Endodermal cell (in vitro differentiated cells): ENCODE measurements around the gene SPP2. TPM values are rescaled to one million over a fixed set of nuclear protein-coding genes. Genes with fewer than 3 reads are reported as not detected.

Source experiments
- DNase-seq: peaks from one replicate; pipeline ENCODE4 v3.0.0-alpha.2; 2017
- H3K27ac ChIP-seq: 2 replicates; pipeline ENCODE4 v1.5.1; 2013; ENCODE audit warnings: mild to moderate bottlenecking, low read depth, low read length, moderate library complexity
- H3K27me3 ChIP-seq: 2 replicates; pipeline ENCODE4 v1.6.1; 2013; ENCODE audit warnings: mild to moderate bottlenecking, low read length, moderate library complexity; ENCODE audit not compliant: insufficient read depth, control insufficient read depth, poor library complexity, severe bottlenecking
- H3K36me3 ChIP-seq: 2 replicates; pipeline ENCODE4 v1.7.0; 2013; ENCODE audit warnings: mild to moderate bottlenecking, low read length, moderate library complexity; ENCODE audit not compliant: control insufficient read depth, insufficient read depth
- H3K4me1 ChIP-seq: one replicate; pipeline ENCODE4 v1.7.0; 2013; ENCODE audit warnings: low read length; ENCODE audit not compliant: control insufficient read depth, insufficient read depth
- H3K4me3 ChIP-seq: 2 replicates; pipeline ENCODE4 v1.5.1; 2013; ENCODE audit warnings: mild to moderate bottlenecking, low read length, moderate library complexity
- H3K9ac ChIP-seq: 2 replicates; pipeline ENCODE4 v1.6.1; 2013; ENCODE audit warnings: mild to moderate bottlenecking, low read length, moderate library complexity; ENCODE audit not compliant: poor library complexity, severe bottlenecking; ENCODE audit errors: extremely low read depth
- H3K9me3 ChIP-seq: 2 replicates; pipeline ENCODE4 v1.6.1; 2013; ENCODE audit warnings: mild to moderate bottlenecking, low read length, moderate library complexity; ENCODE audit not compliant: control insufficient read depth
- H3K27ac Mint-ChIP-seq: 2 replicates; pipeline ENCODE4 v1.8.0; 2020; ENCODE audit warnings: mixed read lengths
- H3K27me3 Mint-ChIP-seq: 2 replicates; pipeline ENCODE4 v1.8.0; 2021; ENCODE audit warnings: mild to moderate bottlenecking, mixed read lengths; ENCODE audit not compliant: insufficient read depth
- H3K36me3 Mint-ChIP-seq: 2 replicates; pipeline ENCODE4 v1.8.0; 2020; ENCODE audit warnings: low read depth, mixed read lengths
- H3K4me1 Mint-ChIP-seq: 2 replicates; pipeline ENCODE4 v1.8.0; 2020; ENCODE audit warnings: mixed read lengths
- H3K4me3 Mint-ChIP-seq: 2 replicates; pipeline ENCODE4 v1.8.0; 2020; ENCODE audit warnings: mild to moderate bottlenecking, moderate library complexity, mixed read lengths
- H3K9me3 Mint-ChIP-seq: 2 replicates; pipeline ENCODE4 v1.8.0; 2020; ENCODE audit warnings: mild to moderate bottlenecking, mixed read lengths
- WGBS, 2 experiments: methylation state at CpG; one replicate each; pipeline versions ENCODE4 v1.1.5 to v1.1.7; 2013; ENCODE audit warnings: missing lambda C conversion rate in 2 of 2, mixed read lengths in 1 of 2; ENCODE audit not compliant: insufficient coverage in 1 of 2, insufficient read length in 1 of 2; 5-methylcytosine and 5-hydroxymethylcytosine counted together
- total RNA-seq, 2 donors: library from RNA; stranded (reverse); fragmentation: NEBNext Ultra II Directional in 1 of 2; extraction: Animal tissue kit (Norgen Biotek cat#: 25700) in 1 of 2; gene quantifications; 2 replicates in 1 of 2; 3 replicates in 1 of 2; pipeline ENCODE4 v1.2.1, GENCODE V29; 2021
- TF ChIP-seq, protein P1 (sequence below): fragments of 200-600 bp; sonication (generic); conservative IDR thresholded peaks from 2 replicates; pipeline ENCODE4 v1.5.0; 2021; ENCODE audit warnings: antibody characterized with exemption, mild to moderate bottlenecking

SPP2 gene
- total RNA-seq, 2 donors from 2014 or later = not detected

DNA sequence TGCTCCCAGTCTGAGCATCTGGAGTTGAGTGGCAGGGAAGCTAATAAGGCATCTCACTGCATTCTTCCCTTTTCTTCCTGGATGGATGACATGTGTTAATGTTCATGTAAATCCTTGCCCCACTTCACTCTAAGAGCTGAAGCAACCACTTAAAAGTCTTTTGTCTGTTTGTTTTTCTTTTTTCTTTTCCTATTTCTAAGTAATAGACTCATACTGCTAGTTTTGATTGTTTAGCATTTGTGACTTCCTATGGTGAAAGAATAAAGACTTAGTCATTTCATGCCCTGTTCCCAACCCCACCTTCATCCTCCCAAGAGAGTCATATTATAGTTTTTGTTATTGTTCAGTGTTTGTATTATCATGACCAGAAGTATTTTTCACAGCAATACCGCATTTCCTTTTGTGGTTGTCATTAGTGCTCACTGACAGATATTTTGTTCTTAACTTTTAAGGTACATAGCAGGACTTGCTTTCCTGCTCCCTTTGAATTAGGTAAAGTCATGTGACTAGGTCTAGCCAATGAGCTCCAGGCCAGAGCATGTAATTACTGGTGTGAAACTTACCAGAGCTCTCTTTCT is 18.1 kb upstream of the SPP2 start:
- Histone ChIP-seq H3K9me3 (no peaks in the 10 kb centered on the region), H3K27me3 (no peaks in the 10 kb centered on the region), H3K4me1 (no peaks in the 10 kb centered on the region), H3K36me3 (no peaks in the 10 kb centered on the region), H3K27ac (no peak overlapping the region), H3K4me3 (no peak overlapping the region), H3K9ac (no peak overlapping the region)
- Mint-ChIP-seq H3K9me3 (no peaks in the 10 kb centered on the region), H3K36me3 (no peaks in the 10 kb centered on the region), H3K4me1 (no peaks in the 10 kb centered on the region), H3K4me3 (no peak overlapping the region), H3K27ac (no peak overlapping the region), H3K27me3 (no peaks in the 10 kb centered on the region)
- no peak for DNase-seq
- WGBS, 2 experiments = 91 to 100% methylated on average over 1 of the region's 1 CpG
- TF ChIP-seq, protein P1, sequence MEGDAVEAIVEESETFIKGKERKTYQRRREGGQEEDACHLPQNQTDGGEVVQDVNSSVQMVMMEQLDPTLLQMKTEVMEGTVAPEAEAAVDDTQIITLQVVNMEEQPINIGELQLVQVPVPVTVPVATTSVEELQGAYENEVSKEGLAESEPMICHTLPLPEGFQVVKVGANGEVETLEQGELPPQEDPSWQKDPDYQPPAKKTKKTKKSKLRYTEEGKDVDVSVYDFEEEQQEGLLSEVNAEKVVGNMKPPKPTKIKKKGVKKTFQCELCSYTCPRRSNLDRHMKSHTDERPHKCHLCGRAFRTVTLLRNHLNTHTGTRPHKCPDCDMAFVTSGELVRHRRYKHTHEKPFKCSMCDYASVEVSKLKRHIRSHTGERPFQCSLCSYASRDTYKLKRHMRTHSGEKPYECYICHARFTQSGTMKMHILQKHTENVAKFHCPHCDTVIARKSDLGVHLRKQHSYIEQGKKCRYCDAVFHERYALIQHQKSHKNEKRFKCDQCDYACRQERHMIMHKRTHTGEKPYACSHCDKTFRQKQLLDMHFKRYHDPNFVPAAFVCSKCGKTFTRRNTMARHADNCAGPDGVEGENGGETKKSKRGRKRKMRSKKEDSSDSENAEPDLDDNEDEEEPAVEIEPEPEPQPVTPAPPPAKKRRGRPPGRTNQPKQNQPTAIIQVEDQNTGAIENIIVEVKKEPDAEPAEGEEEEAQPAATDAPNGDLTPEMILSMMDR = no peak

DNA sequence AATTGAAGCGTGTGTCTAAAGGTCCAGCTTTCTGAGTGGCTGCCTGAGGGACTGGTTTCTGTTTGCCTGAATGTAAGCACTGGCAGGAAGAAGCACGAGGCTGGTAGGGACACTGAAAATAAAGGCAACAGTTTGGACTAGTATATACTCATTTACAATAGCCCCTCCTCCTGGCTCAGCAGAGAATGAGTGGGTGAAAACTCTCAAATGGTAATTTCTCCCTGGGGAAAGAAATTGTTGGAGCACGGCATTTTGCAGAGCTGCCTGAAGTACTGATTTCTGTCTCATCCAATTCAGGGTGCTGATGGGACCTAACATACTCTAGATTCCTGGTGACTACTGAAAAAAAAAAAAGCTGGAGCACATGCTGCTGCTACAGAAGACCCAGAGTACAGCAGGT is 17.3 kb upstream of the SPP2 start:
- Mint-ChIP-seq H3K4me1 (no peaks in the 10 kb centered on the region), H3K27me3 (no peaks in the 10 kb centered on the region), H3K27ac (no peak overlapping the region), H3K4me3 (no peak overlapping the region), H3K9me3 (no peaks in the 10 kb centered on the region), H3K36me3 (no peaks in the 10 kb centered on the region)
- Histone ChIP-seq H3K27ac (no peak overlapping the region), H3K9ac (no peak overlapping the region), H3K9me3 (no peaks in the 10 kb centered on the region), H3K27me3 (no peaks in the 10 kb centered on the region), H3K4me3 (no peak overlapping the region), H3K36me3 (no peaks in the 10 kb centered on the region), H3K4me1 (no peaks in the 10 kb centered on the region)
- TF ChIP-seq, protein P1 = no peak
- DNase-seq = no peak
- 83 to 88% methylated on average over 2 to 3 of the region's 3 CpGs for WGBS, 2 experiments

GRCh38 chr2:234033885-234034284 is 16.6 kb upstream of the SPP2 start:
- Histone ChIP-seq H3K4me1 (no peaks in the 10 kb centered on the region), H3K9ac (no peak overlapping the region), H3K4me3 (no peak overlapping the region), H3K36me3 (no peaks in the 10 kb centered on the region), H3K27ac (no peak overlapping the region), H3K27me3 (no peaks in the 10 kb centered on the region), H3K9me3 (no peaks in the 10 kb centered on the region)
- Mint-ChIP-seq H3K9me3 (no peaks in the 10 kb centered on the region), H3K4me1 (no peaks in the 10 kb centered on the region), H3K27me3 (no peaks in the 10 kb centered on the region), H3K27ac (no peak overlapping the region), H3K4me3 (no peak overlapping the region), H3K36me3 (no peaks in the 10 kb centered on the region)
- TF ChIP-seq, protein P1 = no peak
- DNase-seq = no peak
- WGBS, 2 experiments = 94 to 100% methylated on average over 2 of the region's 2 CpGs
